SK-N-SH treated with all-trans-retinoic acid at 6 μM for 48 hours (cell line): ENCODE results near the gene KIAA1671.

Experiments used
- BACH2 ChIP-seq: fragments of 250-450 bp; sonication (Bioruptor Pico); IDR thresholded peaks from 2 replicates; pipeline ENCODE4 v1.9.0; 2021; ENCODE audit warnings: mild to moderate bottlenecking, borderline replicate concordance
- PATZ1 ChIP-seq: fragments of 250-450 bp; sonication (Bioruptor Pico); IDR thresholded peaks from 2 replicates; pipeline ENCODE4 v1.8.0; 2020; ENCODE audit warnings: mild to moderate bottlenecking, moderate library complexity, borderline replicate concordance
- PPARA ChIP-seq: fragments of 250-450 bp; sonication (Bioruptor Pico); IDR thresholded peaks from 2 replicates; pipeline ENCODE4 v1.5.0; 2020; ENCODE audit warnings: mild to moderate bottlenecking, borderline replicate concordance
- RARB ChIP-seq: fragments of 250-450 bp; sonication (Bioruptor Pico); IDR thresholded peaks from 2 replicates; pipeline ENCODE4 v1.8.0; 2021; ENCODE audit warnings: mild to moderate bottlenecking, moderate library complexity
- TOX ChIP-seq: fragments of 250-450 bp; sonication (Bioruptor Pico); IDR thresholded peaks from 2 replicates; pipeline ENCODE4 v1.8.0; 2021; ENCODE audit warnings: mild to moderate bottlenecking, moderate library complexity, borderline replicate concordance
- TSHZ2 ChIP-seq: fragments of 250-450 bp; sonication (Bioruptor Pico); IDR thresholded peaks from 2 replicates; pipeline ENCODE4 v1.5.0; 2020; ENCODE audit warnings: mild to moderate bottlenecking, moderate library complexity
- ZFP3 ChIP-seq: fragments of 250-450 bp; sonication (Bioruptor Pico); IDR thresholded peaks from 2 replicates; pipeline ENCODE4 v1.5.0; 2020; ENCODE audit warnings: mild to moderate bottlenecking, moderate library complexity
- ZFP30 ChIP-seq: fragments of 450-650 bp; formaldehyde crosslinking; IDR thresholded peaks from 2 replicates; pipeline ENCODE4 v1.5.0; 2022; ENCODE audit warnings: mild to moderate bottlenecking, moderate library complexity
- ZNF565 ChIP-seq: fragments of 450-650 bp; formaldehyde crosslinking; conservative IDR thresholded peaks from 2 replicates; pipeline ENCODE4 v1.5.0; 2020; ENCODE audit warnings: low read depth, mild to moderate bottlenecking, moderate library complexity

DNA sequence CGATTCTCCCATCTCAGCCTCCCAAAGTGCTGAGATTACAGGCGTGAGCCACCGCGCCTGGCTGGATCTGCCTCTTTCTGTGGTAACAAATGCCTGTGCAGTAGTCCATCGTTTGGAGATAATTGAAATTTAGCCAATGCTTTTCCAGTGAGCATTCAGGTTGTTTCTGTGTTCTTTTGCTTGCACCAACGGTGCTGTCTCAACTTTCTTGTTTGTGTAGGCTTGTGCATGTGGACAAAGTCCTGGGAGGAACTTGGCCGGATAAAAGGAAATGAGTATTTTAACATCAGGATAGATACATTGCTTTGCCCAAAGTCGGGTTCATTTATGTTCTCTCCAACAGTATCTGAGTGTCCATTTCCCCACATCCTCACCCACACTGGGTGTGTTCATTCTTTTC, 85.7 kb downstream of the KIAA1671 start:
- TF ChIP-seq TOX (CRISPR knock-in tag) (no peak), PPARA (CRISPR knock-in tag) (no peak), ZFP3 (no peak), RARB (CRISPR knock-in tag) (no peak), PATZ1 (no peak), ZNF565 (no peak), TSHZ2 (CRISPR knock-in tag) (no peak), BACH2 (CRISPR knock-in tag) (no peak), ZFP30 (CRISPR knock-in tag) (no peak)
